Kidney epithelial cell (primary cell): ENCODE measurements around the gene KIFC3. TPM values are rescaled to one million over a fixed set of nuclear protein-coding genes. Genes with fewer than 3 reads are reported as not detected.

Source experiments
- DNase-seq: peaks from one replicate; pipeline ENCODE4 v3.0.0-alpha.2; 2010; ENCODE audit warnings: low read depth
- H3K27me3 ChIP-seq: 2 replicates; pipeline ENCODE4 v1.6.0; 2011; ENCODE audit warnings: low read length; ENCODE audit not compliant: control insufficient read depth, insufficient read depth
- H3K36me3 ChIP-seq: 2 replicates; pipeline ENCODE4 v1.5.1; 2011; ENCODE audit warnings: low read length; ENCODE audit not compliant: control insufficient read depth, insufficient read depth
- H3K4me3 ChIP-seq: 2 replicates; pipeline ENCODE4 v1.5.1; 2011; ENCODE audit warnings: low read depth, mild to moderate bottlenecking, control low read depth, low read length
- total RNA-seq: library from RNA; depleted of rRNA; stranded (reverse); fragments of >200 nt; gene quantifications from 2 replicates; pipeline ENCODE4 v1.2.3, GENCODE V29; 2015
- TF ChIP-seq, protein P1 (sequence below): IDR thresholded peaks from 2 replicates; pipeline ENCODE4 v1.5.1; 2011; ENCODE audit warnings: mild to moderate bottlenecking, moderate library complexity, low read length, control low read depth, inconsistent platforms; ENCODE audit not compliant: insufficient read depth, poor library complexity, severe bottlenecking

The KIFC3 gene
- total RNA-seq, 1 donor from 2014 or later = 84.9 TPM

DNA sequence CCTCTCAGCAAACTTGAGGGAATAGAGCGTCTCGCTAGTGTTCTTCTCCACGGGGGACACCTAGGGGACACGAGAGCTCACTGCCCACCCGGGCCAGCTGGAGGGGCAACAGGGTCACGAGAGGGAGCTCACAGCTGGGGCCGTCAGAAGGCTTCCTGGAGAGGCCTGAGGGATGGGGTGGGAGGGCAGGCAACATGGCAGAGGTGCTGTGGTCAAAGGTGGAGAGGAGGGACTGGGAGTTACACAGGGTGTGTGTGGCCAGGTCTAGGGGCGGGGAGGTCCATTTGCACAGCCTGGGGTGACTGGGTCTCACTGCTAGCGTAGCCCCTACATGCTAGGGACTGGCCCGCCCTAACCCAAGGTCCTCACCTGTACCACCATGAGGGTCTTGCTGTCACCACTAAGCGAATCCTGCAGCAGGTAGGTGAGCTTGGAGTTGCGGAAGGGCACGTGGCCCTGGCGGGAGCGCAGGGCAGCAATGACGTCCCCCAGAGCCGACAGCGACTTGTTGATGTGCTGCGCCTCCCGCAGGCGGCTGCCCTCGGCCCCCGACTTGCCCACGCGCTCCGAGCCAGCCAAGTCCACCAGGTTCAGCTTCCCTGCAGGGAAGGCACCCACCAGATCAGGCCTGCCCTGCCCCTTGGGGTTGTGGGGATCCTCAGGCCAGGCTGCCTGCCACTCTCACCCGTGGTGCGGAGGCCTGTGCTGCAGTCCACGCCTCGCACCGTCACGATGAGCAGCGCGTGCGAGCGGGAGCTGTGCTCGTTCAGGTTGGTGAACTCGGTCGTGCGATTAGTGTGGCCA lies 41.7 kb downstream of the KIFC3 start:
- H3K4me3 ChIP-seq = no peak overlapping the region
- H3K27me3 ChIP-seq = no peaks in the 10 kb centered on the region
- no peaks in the 10 kb centered on the region for H3K36me3 ChIP-seq
- DNase-seq = no peak
- TF ChIP-seq, protein P1, sequence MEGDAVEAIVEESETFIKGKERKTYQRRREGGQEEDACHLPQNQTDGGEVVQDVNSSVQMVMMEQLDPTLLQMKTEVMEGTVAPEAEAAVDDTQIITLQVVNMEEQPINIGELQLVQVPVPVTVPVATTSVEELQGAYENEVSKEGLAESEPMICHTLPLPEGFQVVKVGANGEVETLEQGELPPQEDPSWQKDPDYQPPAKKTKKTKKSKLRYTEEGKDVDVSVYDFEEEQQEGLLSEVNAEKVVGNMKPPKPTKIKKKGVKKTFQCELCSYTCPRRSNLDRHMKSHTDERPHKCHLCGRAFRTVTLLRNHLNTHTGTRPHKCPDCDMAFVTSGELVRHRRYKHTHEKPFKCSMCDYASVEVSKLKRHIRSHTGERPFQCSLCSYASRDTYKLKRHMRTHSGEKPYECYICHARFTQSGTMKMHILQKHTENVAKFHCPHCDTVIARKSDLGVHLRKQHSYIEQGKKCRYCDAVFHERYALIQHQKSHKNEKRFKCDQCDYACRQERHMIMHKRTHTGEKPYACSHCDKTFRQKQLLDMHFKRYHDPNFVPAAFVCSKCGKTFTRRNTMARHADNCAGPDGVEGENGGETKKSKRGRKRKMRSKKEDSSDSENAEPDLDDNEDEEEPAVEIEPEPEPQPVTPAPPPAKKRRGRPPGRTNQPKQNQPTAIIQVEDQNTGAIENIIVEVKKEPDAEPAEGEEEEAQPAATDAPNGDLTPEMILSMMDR = no peak

DNA sequence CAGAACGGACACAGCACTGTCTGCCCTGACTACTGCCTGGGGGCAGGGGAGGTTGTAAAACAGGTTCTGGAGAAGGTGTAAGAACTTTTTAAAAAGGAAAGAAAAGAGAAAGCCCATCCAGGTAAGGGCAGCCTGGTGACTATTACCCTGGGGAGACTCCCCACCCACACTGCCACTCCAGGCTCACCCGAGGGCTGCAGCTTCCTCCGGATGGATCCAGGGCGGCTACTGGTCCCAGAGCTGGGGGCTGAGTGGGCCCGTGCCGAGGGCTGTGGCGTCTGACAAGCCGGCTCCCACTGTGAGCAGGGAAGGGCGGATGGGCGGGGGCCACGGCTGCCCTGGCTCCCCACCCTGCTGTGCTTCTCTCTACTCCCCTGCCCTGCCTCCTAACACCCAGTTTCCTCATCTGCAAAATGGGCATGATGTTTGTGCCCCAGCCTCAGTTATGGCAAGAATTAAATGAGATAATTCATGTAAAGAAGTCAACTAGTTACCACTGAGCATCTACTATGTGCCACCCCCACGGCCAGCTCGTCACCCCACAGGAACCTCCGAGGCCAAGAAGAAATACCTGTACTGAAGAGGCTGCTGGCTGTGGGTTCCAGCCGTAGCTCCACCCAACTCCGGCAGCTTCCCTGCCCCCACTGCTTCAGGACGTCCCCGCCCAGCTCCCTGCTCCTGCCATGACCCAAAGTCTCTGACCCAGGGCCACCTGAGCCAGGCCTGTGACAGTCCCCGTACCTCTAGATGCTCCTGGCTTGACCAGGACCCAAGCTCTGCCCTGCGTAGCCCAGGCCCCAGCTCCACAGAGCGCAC lies 42.5 kb downstream of the KIFC3 start:
- Histone ChIP-seq H3K27me3 (no peaks in the 10 kb centered on the region), H3K36me3 (no peaks in the 10 kb centered on the region), H3K4me3 (no peak overlapping the region)
- no peak for DNase-seq
- TF ChIP-seq, protein P1 = no peak

DNA sequence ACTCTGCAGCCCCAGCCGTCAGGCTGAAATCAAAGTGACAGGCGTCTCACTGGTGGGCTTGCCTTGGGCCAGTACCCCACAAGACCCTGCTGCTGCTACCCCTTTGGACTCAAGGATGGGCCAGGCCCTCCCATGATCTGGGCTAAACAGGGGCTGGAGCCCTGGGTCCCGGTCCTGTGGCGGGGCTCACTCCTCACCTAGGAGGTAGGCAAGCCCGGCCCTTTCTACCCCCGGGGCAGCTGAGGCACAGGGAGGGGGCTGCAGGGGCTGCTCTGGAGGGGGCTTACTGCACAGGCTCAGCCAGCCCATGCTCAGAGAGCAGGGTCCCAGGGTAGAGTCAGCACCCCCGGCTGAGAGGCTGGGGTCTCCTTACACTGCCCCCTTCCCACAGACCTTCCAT lies 43.2 kb downstream of the KIFC3 start:
- Histone ChIP-seq H3K27me3 (no peaks in the 10 kb centered on the region), H3K4me3 (no peak overlapping the region), H3K36me3 (no peaks in the 10 kb centered on the region)
- TF ChIP-seq, protein P1 = no peak
- no peak for DNase-seq

DNA sequence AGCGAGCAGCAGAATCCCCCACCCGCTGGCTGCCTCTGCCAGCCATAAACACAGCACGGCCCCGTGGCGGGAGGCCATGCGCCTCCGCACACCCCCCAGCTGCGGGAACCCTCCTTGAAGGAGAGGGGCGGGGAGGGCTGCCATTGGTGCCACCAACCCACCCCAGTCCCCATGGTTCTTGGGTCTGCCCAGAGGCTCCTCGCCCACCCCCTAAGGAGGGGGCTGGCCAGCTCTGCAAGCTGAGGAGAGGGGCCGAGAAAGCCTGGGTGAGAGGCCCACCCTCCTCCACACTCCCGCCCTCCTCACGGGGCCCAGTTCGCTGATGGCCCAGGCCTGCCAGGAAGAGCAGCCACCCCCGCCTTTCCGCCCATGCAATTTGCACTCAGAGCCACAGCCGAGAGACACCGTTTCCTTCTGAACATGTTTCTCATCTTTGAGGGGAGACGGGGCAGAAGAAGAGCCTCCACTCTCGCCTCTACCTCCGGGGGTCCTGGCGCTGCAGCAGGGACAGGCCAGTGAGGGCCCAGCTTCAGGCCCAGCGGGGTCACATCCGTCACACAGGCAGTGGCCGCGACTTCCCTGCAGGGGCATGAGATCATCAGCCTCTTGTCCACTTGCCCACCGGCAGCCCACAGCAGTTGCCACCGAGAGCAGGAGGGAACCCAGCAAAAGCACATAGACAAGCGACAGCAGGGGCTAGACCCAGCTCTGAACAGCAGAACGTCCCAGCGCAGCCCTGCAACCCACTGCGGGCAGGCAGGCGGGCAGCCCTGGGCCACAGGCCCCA lies 43.8 kb downstream of the KIFC3 start:
- TF ChIP-seq, protein P1 = no peak
- DNase-seq = no peak
- H3K4me3 ChIP-seq = no peak overlapping the region
- H3K27me3 ChIP-seq = no peaks in the 10 kb centered on the region
- H3K36me3 ChIP-seq = no peaks in the 10 kb centered on the region

DNA sequence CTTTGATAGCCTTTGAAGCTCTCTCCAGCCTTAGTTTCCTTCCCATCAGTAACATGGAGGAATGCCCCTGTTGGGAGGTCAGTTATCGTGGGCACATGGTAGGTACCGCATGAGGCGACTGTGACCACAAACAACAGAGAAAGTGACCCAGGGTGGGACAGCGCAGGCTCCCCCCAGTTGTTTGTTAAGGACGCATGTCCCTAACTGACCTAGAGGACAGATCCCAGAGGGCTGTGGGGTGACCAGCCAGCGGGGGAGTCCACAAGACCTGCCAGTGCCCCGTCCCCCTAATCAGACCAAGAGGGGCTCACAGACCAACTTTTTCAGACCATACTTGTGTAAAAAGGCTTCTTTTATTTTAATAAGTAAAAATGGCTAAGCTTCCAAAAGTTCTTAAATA lies 44.4 kb downstream of the KIFC3 start:
- TF ChIP-seq, protein P1 = no peak
- H3K4me3 ChIP-seq = no peak overlapping the region
- no peak for DNase-seq
- H3K27me3 ChIP-seq = no peaks in the 10 kb centered on the region
- H3K36me3 ChIP-seq = no peaks in the 10 kb centered on the region
